NK-92 treated with Interleukin-12 subunit alpha and Interleukin-12 subunit beta, amount 100 ng/mL, for 24 hours (cell line): Measurements from ENCODE around the gene PRRG3.

Source experiments
- DNase-seq: peaks from one replicate; lab custom pipeline; 2025; lab: John Stamatoyannopoulos, UW

Gene PRRG3

GRCh38 chrX:151708821-151709220 is 13.6 kb downstream of the PRRG3 start:
- DNase-seq: no peak

- no peak for DNase-seq
Measured at GRCh38 chrX:151710457-151710856, 15.2 kb downstream of the PRRG3 start.

- DNase-seq: no peak
Measured at GRCh38 chrX:151711154-151711553, 15.9 kb downstream of the PRRG3 start.

- DNase-seq: no peak
Measured at GRCh38 chrX:151711787-151712186, 16.5 kb downstream of the PRRG3 start.

- no peak for DNase-seq
Measured at GRCh38 chrX:151712253-151712652, 17.0 kb downstream of the PRRG3 start.

GRCh38 chrX:151713849-151714248 is 18.6 kb downstream of the PRRG3 start:
- DNase-seq: no peak

- DNase-seq: no peak
Measured at GRCh38 chrX:151714362-151714761, 19.1 kb downstream of the PRRG3 start.

- DNase-seq: no peak
Measured at GRCh38 chrX:151715752-151716151, 20.5 kb downstream of the PRRG3 start, which contains the start of gene FATE1. Gene FATE1, plus strand, starts transcription at chrX:151716035. Its CDS starts 85 bp downstream, at chrX:151716120.

GRCh38 chrX:151722241-151722846 is 27.1 kb downstream of the PRRG3 start:
- DNase-seq: no peak

GRCh38 chrX:151723156-151723760 is 28.0 kb downstream of the PRRG3 start:
- DNase-seq: no peak

- no peak for DNase-seq
Measured at GRCh38 chrX:151724563-151725337, 29.5 kb downstream of the PRRG3 start.

GRCh38 chrX:151725338-151725614 is 30.0 kb downstream of the PRRG3 start:
- DNase-seq: no peak

GRCh38 chrX:151726751-151727150 is 31.5 kb downstream of the PRRG3 start:
- DNase-seq: no peak

GRCh38 chrX:151727346-151727745 is 32.1 kb downstream of the PRRG3 start:
- DNase-seq: no peak

- no peak for DNase-seq
Measured at GRCh38 chrX:151729056-151729725, 33.9 kb downstream of the PRRG3 start.

GRCh38 chrX:151734446-151734845 is 39.2 kb downstream of the PRRG3 start, which contains the start of gene CNGA2:
Gene CNGA2, plus strand, starts transcription at chrX:151734746. Its CDS starts 3,738 bp downstream, at chrX:151738484.
- DNase-seq: no peak

- no peak for DNase-seq
Measured at GRCh38 chrX:151735219-151735618, 40.0 kb downstream of the PRRG3 start.

GRCh38 chrX:151736685-151737084 is 41.4 kb downstream of the PRRG3 start:
- DNase-seq: no peak

- no peak for DNase-seq
Measured at GRCh38 chrX:151737494-151737893, 42.2 kb downstream of the PRRG3 start.

GRCh38 chrX:151738751-151739150 is 43.5 kb downstream of the PRRG3 start:
- no peak for DNase-seq

- DNase-seq: no peak
Measured at GRCh38 chrX:151741606-151742005, 46.3 kb downstream of the PRRG3 start.

- no peak for DNase-seq
Measured at GRCh38 chrX:151742311-151742710, 47.1 kb downstream of the PRRG3 start.
